Activated CD4-positive, alpha-beta T cell treated with anti-CD3 and anti-CD28 coated beads, Interleukin-2, amount 50 U/mL, for 24 hours (primary cell): ENCODE data around the gene DPH1.

Experiments used
- DNase-seq, 2 donors: peaks; one replicate each; pipeline ENCODE4 v3.0.0-alpha.2; 2020; ENCODE audit warnings: low read depth in 1 of 2, low spot score in 1 of 2

The DPH1 gene

DNA sequence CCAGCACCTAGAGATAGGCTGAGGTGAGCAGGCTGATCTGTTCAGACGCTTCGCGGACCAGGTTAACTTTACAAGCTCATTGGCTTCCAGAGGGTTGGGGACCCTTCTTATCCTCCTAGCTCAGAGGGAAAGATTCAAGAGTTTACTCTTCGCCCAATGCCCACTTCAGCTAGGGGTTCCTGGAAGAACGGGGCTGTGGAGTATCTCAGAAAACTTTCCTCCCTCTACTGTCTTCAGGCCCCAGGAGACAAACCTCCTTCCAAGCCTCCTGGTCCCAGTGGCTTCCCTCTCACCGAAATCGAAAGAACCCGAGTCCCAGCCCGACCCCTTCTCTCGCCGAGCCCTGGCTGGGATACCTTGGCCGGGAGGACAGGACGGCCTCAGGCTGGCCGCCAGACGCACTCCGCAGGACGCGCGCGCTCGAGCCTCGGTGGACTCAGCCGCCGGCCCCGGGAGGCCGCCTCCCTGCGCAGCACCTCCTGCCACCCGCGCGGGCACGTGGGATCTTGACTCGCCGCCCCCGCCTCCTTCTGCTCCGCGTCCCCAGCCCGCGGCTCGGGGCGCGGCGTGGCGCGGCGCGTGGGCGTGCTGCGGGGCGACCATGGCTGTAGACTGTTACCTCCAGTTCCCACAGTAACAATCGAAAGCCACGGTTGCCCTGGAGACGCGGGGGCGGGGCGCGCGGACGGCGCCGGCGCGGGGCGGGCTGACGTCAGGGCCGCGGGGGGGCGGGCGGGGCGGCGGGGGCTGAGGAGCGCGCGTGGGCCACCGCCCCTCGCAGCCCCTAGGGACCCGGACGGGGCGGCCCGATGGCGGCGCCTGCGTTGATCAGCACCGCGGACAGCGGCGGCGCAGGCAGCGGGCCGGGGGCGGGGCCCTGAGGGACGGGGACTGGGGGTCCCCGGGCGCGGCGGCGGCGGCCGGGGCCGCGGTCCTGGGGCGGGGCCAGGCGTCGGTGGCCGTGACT lies 19.7 kb downstream of the DPH1 start:
- DNase-seq: peak; percentile 84

DNA sequence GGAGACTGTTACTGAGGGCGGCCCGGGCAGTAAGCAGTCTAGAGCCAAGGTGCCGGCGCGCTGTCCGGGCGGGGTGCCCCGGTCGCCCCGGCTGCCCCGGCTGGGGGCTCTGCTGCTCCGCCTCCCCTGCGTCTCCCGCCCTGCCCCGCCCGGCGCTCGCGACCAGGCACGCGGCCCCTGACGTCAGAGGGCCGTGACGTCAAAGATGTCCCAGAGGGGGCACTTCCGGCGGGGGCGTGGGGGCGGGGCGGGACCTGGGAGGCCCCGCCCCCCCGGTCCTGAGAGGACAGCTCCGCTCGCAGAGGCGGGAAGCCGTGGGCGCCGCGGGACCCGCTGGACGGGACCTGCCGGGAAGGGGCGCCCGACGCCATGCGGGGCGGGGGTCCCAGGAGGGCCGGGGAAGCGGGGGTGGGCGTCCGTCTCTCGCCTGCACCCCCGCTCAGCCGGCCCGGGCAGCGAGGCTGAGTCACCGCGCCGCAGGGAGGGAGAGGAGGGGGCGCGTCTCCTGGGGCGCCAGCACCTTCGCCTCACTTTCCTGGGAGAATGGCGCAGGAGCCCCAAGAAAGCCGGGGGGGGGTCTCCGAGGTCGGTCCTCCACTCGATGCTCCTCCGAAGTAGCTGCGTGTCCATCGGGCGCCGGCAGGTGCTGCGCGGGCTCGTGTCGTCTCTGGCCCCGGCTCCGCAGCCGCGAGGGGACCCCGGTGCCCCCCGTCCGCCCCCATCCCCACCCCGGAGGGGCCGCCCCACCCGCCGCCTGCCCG lies 20.5 kb downstream of the DPH1 start:
- peak; percentile 52 to 64 for DNase-seq

DNA sequence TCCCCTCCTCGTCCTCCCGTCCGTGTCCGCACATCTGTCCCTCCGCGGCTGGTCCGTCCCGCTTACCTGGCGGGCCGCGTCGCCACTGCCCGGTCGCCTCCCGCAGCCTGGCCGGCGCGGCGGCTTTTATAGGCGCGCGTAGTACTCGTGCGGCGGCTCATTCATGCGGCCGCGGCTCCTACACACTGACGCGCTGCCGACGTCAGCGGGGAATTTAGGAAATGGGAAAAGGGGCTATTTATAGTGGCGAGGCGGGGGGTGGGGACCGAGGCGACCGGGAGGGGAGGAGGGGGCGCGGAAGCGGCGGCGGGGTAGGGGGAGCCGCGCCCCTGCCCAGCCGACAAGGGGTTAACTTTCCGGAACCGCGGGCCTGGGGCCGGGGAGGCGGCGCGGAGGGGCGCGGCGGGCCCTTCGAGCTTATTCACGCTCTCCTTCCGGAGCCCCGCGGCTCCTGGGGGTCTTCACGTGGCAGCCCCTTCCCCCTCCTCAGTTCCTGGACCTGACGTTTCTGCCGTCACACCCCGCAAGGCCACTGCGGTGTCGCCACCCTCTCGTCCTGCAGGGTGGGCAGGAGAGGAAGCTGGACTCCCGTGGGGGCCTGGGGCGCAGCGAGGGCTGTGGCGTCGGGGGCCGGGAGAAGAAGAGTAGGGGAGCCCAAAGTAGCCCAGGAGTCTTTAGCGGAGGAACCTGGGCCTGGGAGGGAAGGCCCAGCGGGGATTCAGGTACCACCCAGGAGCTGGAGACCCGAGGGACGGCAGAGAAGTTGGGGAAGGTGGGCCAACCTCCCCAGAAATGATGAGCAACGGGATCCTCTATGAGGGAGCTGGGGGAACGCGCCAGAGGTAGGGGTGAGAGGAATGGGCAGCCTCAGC lies 21.3 kb downstream of the DPH1 start:
- no peak for DNase-seq

DNA sequence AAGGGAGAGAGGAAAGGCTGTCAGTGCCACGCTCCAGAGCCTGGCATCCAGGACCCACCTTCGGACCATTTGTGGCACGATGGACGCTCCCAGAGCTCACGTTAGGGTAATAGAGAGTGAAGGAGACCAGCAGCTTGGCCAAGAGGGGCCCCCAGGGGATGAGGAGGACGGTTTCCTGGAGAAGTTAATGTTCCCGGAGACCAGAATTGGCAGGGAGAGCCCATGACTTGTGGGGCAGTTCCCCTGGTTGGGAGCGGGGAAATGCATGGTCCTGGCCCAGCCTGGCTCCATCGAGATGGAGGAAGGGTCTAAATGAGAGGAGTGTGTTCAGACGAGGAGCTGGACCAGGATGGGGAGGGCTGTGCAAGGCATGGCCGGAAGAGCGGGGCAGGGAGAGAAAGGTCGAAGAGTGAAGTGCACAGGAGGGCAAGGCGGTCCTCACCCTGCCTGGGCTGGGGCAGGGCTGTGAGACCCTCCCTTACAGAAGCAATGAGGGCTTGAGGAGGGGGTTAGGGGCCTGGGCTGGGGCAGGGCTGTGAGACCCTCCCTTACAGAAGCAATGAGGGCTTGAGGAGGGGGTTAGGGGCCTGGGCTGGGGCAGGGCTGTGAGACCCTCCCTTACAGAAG lies 22.1 kb downstream of the DPH1 start:
- no peak for DNase-seq

DNA sequence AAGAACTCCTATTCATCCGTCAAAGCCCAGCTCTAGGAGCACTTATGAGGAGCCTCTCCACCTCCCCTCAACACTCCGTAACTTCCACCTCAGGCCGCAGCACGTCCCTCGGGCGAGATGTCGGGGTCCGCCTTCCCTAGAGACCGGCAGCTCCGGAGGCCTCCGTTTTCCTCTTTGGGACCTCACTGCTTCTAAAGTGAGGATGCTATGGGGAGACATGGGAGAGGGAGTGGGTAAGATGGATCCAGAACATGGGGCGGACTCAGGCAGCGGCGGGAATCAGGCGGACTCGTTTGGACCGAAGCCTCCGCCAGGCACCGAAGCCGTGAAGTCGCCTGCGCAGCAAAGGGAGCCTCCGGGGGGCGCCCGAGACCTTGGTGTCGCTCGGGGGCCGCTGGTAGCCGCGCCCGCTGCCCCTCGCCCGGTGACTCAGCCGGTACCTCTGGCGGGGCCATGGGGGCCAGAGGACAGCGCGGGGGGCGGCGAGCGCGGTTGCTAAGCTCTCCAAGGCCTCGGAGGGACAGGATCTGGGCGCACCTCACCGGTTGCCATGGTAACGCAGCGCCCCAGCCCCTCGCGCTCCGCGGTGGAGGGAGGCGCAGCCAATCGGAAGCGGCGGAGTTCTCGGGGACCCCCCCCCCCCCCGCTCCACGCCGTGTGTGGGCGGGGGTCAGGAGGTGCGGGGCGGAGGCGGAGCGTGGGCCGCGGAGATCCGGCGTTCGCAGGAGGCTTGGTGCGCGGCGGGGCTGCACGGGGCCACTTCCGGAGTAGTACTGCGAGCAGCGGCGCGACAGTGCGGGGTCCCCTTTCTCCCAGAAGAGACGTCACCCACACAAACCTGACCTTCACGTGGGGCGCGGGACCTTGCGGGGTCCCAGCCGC lies 23.7 kb downstream of the DPH1 start:
- peak; percentile 56 to 60 for DNase-seq

GRCh38 chr17:2054262-2054511 lies 24.2 kb downstream of the DPH1 start:
- DNase-seq: no peak

DNA sequence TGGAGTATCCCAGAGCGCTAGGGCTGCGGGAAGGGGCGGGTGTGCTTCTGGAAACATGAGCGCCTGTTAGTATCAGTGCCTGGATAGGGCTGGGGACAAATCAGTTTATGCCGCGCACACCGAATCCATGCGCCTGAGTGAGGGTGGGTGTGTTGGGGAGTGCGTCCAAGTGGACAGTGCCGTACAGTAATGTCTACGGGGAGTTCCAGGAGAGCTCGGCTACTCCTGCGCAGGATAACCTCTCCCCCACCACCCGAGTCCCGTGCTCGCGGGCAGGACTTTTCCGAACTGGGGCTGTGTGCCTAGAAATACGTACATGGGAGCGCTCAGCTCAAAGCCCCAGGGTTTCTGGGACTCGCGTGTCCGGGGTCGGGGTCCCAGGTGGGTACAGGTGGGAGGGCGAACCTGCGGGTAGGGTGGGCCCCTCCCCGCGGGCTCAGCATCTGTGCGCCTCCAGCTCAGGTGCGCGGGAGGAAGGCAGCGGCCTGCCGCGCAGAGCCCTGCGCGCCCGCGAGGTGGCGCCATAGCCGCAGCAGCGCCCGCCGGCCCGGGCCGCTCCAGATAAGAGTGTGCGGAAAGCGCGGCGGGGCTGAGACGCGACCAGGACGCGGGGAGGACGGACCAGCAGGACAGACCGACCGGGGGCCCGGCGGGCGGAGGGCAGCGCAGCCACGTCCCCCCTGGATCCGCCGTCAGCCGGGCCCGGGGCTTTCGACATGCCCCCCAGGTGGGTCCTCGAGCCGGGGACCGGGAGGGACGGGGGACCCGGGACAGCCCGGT lies 24.7 kb downstream of the DPH1 start, which contains the start of gene HIC1:
Gene HIC1, plus strand, starts transcription at position 592 of the 780 bp plus-strand sequence. CDS start 1,588 bp downstream, outside the sequence.
- DNase-seq: peak; percentile 65 to 66

DNA sequence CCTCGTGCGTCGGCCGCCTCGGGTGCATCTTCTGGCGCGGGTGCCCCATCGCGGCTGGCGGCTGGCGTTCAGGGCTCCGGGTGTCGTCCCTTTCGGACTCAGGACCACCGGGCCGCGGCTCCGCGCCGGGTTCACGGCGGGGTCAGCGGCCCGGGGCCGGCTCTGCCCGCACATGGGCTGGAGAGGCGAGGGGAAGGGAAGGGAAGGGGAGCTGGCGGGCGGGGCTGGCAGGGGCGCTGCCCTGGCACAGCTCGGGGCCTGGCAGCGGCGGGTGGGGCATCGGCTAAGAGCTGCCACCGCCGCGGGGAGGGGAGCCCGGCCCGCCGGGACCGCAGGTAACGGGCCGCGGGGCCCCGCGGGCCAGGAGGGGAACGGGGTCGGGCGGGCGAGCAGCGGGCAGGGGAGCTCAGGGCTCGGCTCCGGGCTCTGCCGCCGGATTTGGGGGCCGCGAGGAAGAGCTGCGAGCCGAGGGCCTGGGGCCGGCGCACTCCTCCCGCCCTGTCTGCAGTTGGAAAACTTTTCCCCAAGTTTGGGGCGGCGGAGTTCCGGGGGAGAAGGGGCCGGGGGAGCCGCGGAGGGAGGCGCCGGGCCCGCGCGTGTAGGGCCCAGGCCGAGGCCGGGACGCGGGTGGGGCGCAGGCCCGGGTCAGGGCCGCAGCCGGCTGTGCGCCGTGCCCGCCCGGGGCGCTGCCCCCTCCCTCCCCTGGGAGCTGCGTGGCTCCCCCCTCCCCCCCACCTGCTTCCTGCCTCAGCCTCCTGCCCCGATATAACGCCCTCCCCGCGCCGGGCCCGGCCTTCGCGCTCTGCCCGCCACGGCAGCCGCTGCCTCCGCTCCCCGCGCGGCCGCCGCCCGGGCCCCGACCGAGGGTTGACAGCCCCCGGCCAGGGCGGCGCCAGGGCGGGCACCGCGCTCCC lies 25.6 kb downstream of the DPH1 start:
- DNase-seq: no peak

DNA sequence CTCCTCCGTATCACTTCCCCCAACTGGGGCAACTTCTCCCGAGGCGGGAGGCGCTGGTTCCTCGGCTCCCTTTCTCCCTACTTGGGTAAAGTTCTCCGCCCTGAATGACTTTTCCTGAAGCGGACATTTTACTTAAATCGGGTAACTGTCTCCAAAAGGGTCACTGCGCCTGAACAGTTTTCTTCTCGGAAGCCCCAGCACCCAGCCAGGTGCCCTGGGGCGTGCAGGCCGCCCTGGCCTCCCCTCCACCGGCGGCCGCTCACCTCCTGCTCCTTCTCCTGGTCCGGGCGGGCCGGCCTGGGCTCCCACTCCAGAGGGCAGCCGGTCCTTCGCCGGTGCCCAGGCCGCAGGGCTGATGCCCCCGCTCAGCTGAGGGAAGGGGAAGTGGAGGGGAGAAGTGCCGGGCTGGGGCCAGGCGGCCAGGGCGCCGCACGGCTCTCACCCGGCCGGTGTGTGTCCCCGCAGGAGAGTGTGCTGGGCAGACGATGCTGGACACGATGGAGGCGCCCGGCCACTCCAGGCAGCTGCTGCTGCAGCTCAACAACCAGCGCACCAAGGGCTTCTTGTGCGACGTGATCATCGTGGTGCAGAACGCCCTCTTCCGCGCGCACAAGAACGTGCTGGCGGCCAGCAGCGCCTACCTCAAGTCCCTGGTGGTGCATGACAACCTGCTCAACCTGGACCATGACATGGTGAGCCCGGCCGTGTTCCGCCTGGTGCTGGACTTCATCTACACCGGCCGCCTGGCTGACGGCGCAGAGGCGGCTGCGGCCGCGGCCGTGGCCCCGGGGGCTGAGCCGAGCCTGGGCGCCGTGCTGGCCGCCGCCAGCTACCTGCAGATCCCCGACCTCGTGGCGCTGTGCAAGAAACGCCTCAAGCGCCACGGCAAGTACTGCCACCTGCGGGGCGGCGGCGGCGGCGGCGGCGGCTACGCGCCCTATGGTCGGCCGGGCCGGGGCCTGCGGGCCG lies 26.5 kb downstream of the DPH1 start:
- DNase-seq: no peak

DNA sequence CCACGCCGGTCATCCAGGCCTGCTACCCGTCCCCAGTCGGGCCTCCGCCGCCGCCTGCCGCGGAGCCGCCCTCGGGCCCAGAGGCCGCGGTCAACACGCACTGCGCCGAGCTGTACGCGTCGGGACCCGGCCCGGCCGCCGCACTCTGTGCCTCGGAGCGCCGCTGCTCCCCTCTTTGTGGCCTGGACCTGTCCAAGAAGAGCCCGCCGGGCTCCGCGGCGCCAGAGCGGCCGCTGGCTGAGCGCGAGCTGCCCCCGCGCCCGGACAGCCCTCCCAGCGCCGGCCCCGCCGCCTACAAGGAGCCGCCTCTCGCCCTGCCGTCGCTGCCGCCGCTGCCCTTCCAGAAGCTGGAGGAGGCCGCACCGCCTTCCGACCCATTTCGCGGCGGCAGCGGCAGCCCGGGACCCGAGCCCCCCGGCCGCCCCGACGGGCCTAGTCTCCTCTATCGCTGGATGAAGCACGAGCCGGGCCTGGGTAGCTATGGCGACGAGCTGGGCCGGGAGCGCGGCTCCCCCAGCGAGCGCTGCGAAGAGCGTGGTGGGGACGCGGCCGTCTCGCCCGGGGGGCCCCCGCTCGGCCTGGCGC lies 27.3 kb downstream of the DPH1 start:
- no peak for DNase-seq

GRCh38 chr17:2057760-2058585 lies 28.0 kb downstream of the DPH1 start:
- DNase-seq: no peak

DNA sequence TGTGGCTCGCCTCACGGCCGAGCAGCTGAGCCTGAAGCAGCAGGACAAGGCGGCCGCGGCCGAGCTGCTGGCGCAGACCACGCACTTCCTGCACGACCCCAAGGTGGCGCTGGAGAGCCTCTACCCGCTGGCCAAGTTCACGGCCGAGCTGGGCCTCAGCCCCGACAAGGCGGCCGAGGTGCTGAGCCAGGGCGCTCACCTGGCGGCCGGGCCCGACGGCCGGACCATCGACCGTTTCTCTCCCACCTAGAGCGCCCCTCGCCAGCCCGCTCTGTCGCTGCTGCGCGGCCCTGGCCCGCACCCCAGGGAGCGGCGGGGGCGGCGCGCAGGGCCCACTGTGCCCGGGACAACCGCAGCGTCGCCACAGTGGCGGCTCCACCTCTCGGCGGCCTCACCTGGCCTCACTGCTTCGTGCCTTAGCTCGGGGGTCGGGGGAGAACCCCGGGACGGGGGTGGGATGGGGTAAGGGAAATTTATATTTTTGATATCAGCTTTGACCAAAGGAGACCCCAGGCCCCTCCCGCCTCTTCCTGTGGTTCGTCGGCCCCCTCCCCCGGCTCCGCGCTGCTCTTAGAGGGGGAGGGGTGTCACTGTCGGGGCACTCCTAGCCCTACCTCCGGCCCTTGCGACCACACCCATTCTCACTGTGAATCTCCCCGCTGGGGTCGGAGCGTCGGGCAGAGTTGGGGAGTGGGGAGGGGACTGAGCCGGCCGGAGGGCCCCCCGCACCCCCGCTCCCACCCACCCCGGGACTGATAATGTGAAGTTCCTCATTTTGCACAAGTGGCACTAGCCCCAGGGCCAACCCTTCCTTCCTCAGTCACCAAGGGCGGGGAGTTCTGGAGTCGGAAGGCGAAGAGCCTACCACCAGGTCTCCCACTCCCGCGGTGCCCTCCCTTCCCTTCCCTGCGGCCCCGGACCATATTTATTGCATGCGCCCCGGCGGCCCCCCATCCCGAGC lies 28.9 kb downstream of the DPH1 start:
- DNase-seq: no peak

GRCh38 chr17:2059547-2060384 lies 29.8 kb downstream of the DPH1 start:
- DNase-seq: no peak

DNA sequence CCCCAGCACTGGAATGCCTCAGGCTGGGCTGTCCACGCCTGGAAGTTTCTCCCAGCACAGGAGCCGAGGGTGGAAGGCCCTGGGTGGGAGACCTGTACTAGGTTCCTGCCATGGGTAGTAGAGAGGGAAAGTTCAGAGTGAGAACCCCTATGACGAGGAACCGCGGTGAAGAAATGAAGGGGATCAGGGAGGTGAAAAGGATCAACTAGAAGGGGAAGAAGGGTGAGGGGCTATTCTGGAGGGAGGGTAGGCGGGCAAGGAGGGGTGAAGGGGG lies 30.4 kb downstream of the DPH1 start:
- DNase-seq: no peak
